NAMALWA (cell line): ENCODE results near the gene SLC28A3.

Source experiments
- DNase-seq: peaks from one replicate; pipeline ENCODE4 v3.0.0-alpha.2; 2015; ENCODE audit warnings: low spot score

The SLC28A3 gene

DNA sequence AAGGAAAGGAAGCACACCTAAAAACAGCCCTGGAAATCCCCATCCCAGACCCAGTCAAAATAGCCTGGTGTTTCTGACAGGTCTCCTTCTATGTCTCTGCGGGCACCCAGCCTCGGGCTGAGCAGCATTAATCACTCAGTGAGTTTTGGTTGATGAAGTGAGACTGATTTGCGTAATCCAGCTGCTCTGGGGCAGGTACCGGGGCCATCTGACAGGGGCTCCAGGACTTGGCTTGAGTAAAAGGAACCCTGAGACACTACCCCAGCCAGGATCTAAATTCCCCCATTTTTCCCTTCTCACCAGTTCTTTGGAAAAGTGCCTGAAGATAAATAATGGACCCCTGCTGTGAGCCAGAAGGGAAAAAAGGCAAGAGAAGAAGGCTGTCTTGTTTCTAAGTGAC, 596 bp downstream of the SLC28A3 start:
- DNase-seq: no peak

DNA sequence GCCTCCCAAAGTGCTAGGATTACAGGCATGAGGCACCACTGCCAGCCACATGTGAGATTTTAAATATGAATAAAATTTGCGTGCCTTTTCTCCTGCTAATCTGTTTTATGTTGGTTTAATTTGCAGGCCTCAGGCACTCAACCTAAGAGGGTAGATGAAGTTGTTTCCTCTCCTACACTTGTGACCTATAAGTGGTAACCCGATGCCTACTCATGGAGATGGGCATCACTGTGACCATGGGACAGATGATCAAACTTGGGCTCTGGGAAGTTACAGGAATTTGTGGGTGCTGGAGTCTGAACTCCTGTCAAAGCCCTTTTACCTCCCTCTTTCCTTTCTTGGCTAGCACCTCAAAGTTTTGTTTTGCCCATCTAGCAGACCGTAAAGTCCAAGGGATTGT, 1.1 kb downstream of the SLC28A3 start:
- DNase-seq: no peak

GRCh38 chr9:84338792-84339191, 1.8 kb downstream of the SLC28A3 start:
- DNase-seq: no peak

- no peak for DNase-seq
Observed at GRCh38 chr9:84337252-84337651, 3.3 kb downstream of the SLC28A3 start.

GRCh38 chr9:84331119-84331809, 9.3 kb downstream of the SLC28A3 start:
- DNase-seq: no peak

DNA sequence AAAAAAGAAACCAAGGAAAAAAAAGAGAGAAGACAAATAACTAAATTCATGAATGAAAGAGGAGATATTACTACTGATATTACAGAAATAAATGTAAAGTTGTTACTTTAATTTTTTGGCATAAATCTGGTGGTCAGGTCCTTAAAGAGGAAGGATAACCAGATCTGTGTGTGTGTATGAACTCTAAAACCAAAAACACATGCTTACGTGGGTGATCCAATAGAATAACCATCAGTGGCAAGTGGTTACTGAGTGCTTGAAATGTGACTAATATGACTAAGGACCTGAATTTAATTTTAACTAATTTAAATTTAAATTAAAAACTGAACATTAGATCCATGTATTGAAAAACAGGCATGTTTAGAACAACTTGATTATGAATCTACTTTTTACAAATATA, 10.3 kb downstream of the SLC28A3 start:
- no peak for DNase-seq

- DNase-seq: no peak
Observed at GRCh38 chr9:84327184-84327583, 13.4 kb downstream of the SLC28A3 start.

DNA sequence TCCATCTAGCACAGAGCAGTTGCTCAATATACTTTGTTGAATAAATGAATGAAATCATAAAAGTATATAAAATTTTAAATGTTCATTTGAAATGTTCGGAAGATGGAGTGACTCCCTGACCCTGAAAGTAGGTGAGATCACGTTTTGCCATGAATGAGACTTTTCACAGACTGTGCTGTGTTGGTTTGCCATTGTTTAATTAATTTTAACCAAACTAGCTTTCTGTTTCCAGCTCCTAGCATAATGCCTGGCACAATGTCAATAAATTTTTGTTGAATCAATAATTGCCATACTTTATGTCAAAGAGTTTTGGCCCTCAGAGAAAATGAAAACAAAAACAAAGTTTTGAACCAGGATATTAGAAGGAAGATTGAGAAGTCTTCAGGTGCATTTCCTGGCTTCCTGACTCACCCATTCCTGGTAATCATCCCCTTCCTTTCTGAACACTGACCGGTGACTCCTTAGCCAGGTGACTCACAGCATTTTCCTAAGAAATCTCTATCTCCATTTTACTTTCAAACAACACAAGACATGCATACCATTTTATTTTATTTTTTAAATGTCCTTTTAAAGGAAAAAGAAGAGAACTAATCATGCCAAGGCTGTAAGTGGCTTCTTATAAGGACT, 15.1 kb downstream of the SLC28A3 start:
- no peak for DNase-seq

DNA sequence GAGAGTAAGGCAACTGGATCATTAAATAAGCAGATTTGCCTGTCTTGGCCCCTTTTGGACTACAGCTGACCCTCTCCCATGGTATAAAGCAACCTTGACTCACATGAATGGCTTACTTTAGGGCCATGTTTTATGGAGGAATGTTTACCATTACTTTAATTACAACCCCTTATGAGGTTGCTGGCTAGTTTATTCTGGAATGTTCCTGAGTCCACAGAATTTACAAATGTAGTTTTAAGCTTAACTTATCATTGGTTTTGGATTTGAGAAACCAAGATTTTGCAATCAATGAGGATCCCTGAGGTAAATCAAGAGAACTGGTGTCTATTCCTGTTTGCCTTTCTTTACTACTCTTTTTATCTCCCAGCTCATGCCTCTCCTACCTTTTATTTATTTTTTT, 15.7 kb downstream of the SLC28A3 start:
- no peak for DNase-seq

GRCh38 chr9:84323858-84324257, 16.7 kb downstream of the SLC28A3 start:
- no peak for DNase-seq

- DNase-seq: no peak
Observed at GRCh38 chr9:84322828-84323227, 17.7 kb downstream of the SLC28A3 start.

DNA sequence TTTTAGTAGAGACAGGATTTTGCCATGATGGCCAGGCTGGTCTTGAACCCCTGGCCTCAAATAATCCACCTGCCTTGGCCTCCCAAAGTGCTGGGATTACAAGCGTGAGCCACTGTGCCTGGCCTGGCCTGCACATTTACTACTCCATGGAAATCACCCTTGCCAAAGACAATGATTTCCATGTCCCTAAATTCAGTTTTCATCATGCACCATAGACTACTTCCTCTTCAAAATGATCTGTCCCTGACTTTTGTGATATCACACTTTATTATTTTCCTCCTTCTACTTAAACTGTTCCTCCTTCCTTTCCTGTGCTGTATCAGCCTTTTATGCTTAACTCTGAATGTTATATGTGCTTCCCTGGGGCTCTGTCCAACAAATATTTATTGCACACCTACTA, 20.3 kb downstream of the SLC28A3 start:
- no peak for DNase-seq

GRCh38 chr9:84319632-84320031, 20.9 kb downstream of the SLC28A3 start:
- DNase-seq: no peak

GRCh38 chr9:84318981-84319380, 21.6 kb downstream of the SLC28A3 start:
- no peak for DNase-seq

DNA sequence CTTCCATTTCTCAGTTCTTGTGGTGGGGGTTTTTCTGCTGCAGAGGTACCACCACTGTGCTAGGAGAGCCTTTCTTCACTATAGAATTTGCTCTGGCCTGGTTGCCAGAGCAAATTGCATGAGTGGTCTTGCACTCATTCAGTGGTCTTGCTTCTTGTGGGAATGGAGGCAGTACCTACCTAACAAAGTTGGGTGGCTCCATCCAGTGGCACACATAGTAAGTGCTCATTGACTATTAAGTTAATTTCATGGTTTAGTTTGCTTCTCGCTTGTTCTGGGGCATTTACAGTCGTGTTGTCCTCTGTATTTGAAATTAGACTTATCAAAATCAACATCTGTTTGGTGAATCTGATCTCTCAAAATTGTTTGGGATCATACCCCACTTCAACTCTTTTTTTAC, 23.0 kb downstream of the SLC28A3 start:
- peak; percentile 15 for DNase-seq

DNA sequence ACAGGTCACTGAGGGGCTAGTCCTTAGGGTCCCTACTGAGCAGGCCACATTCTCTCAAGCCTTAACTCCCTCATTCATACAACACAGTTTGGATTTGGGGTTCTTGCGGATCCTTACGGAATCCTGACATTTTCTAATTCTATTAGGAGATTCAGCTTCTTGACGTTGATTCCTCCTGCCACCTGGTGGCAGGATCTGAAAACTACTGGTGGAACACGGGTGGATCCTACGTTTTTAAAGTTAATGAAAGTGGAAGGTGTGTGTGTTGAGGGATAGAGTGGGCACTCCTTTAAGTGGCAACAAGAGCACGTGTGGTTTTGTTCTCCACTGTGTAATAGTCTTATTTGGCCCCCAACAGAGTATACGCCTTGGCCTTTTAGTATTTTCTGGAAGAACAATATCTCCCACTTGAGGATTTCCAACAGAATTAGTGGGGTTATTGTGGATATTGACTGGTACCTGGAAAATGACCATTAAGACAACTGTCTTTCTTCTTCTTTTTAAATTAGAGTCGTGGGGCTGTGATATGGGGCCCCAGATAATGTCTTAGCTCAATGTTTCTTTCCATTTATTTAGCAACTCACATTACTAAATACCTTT, 25.2 kb downstream of the SLC28A3 start:
- DNase-seq: peak; percentile 65

DNA sequence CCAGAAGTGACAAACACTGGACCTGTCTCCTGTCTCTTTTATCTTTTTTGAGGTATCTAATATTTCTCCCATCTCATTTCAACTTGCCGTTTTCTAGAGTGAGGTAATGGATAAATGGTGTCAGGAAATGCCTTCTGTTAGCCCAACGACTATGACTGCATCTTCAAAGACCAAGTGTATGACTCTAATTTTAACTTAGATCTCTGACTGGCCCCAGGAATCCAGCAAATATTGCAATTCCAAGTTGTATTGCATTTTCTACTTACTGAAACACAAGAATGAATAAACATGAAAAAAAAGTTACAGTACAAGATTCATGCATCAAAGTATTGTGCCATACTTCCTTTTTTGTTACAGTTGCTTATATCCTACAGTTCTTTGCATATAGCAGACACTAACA, 26.3 kb downstream of the SLC28A3 start:
- DNase-seq: no peak

DNA sequence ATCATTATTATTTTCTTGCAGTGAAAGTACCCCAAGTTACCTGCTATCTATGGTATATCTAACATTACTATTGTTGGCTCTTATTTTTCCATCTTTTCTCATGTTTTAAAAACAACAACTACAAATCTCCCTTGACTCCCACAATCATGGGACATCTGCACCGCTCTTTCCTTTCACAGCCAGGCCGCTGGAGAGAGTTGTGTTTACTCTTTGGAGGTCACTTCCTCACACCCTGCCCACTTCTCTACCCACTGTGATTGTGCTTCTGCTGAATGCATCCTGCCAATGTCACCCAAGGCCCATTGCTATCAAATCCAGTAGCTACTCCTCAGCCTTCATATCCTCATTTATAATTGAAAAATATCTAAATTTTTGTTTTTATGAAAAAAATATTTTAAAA, 29.7 kb downstream of the SLC28A3 start:
- DNase-seq: no peak

GRCh38 chr9:84305497-84306131, 34.9 kb downstream of the SLC28A3 start:
- DNase-seq: no peak

DNA sequence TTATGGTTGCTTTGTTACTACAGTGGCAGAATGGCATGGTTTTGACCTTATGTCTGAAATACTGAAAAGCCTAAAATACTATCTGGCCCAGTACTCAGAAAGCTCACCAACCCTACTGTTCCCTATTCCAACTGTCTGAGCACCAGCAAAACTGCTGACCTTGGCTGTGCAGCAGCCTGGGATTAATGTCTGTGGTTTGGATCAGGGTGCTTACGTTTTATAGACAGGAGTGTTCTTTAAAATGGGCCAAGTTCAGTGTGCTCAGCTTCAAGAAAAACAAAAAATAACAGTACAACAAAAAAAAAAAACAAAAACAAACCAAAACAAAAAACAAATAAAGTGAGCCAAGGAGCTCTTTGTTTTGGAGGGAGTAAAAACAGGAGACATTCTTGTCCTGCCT, 36.4 kb downstream of the SLC28A3 start:
- no peak for DNase-seq

DNA sequence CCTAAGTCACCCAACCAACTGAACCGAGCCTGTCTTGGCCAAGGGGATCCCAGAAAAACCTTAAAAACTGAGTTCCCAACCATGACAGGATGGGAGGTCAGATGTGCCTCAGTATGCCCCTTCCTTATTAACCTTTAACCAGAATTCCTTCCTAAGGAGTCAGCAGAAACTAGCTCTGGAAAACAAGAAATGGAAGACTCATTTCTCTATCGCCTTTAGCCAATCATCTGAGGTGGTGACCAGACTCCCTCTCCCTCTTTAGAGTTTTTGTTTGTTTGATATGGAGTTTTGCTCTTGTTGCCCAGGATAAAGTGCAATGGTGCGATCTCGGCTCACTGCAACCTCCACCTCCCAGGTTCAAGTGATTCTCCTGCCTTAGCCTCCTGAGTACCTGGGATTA, 37.5 kb downstream of the SLC28A3 start:
- DNase-seq: no peak

GRCh38 chr9:84301851-84302250, 38.7 kb downstream of the SLC28A3 start:
- no peak for DNase-seq

DNA sequence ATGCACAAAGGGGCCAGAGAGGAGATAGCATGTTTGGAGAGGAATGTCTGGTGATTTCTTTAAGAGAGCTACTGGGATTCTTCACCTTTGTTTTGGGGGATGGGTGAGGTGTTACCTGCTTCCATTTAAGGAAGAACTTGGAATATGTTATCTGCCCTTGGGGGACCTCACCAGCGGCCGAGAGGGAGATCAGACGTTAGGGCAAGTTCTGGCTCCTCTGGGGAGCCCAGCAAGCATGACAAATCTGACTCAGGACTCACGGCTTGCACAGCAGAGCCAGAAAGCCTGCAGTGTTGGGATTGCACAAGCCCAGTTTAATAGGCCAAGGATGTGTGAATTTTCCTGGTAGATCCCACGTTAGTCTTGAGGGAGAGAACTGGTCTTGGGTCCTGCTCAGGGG, 40.3 kb downstream of the SLC28A3 start:
- DNase-seq: no peak
